NCI-H2227 treated with DMSO at 0.1 percent for 48 hours (cell line): ENCODE data around the gene MICAL2.

Experiments used
- DNase-seq: peaks from one replicate; lab custom pipeline; 2025; lab: John Stamatoyannopoulos, UW

MICAL2 gene

DNA sequence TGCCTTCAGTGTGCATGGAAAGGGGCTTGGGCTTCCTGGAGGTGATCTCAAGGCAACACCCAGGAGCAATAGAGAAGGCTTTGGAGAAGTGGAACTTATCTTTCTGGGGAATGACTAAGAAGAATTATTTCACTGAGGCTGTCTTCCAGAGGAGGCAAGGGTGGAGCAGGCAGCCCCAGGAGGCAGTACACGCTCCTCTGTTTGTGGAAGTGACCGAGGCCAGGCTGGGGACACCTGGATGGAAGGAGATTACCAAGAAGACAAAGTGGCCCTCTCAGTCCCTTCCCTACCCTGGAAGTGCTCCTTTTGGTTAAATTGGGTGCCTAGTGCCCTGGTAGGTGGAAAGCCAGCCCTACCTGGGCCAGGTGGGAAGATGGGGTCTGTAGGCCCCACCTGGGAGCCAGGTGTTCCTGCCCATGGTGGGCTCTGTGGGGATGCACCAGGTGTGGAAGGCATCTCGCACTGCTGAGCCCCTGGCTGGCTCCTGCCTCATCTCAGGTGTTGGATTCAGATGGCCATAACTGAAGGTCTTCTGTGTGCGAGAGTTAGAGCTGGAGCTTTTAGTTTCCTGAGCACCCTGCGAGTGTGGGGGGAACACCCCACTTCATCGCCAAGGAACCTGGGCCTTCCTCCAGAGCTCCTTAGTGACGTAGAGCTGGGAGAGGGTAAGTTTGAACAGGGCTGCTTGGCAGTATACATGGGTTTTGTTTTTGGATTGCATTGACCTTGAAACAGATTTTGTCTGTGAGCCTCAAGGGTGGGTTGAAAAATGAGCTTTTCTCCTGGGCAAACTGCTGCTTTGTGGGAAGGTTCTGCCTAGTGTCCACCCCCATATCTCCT, 46.1 kb downstream of the MICAL2 start:
- DNase-seq = no peak

GRCh38 chr11:12157241-12157661, 46.9 kb downstream of the MICAL2 start:
- no peak for DNase-seq

- DNase-seq = no peak
Observed at GRCh38 chr11:12158909-12159308, 48.5 kb downstream of the MICAL2 start.

DNA sequence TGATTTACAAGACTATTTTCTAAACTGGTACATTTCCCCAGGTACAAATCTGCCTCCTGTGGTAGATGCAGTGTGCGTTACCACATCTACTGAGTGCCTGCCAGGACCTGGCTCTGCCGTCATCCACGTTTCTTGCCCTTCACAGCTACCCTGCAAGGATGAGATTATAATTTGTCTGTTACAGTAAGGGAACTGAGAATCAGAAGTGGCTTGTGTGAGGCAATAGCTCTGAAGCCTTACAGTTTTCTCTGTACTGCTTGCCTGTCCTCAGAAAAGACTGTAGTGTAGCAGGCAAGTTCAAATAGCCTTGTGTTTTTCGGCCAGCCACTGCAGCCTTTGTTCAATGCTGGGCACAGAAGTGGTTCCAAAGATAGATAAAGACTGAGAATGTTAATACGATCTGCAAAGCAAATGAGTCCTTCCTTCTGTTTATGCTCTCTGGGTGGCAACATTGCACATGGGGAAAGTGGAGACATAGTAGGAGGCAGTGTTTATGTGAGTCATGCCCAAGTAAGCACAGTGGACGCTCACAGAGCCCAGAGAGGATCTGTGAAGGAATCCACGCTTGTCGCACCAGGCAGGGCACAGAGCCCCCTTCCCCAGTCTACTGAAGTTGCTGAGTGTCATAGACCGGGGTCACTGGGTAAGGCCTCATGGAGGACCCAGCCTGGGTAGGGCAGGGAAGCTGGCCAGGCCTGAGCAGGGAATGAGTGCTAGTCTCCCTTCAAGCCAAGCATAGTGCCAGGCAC, 49.1 kb downstream of the MICAL2 start:
- no peak for DNase-seq

- no peak for DNase-seq
Observed at GRCh38 chr11:12160231-12160630, 49.8 kb downstream of the MICAL2 start.

DNA sequence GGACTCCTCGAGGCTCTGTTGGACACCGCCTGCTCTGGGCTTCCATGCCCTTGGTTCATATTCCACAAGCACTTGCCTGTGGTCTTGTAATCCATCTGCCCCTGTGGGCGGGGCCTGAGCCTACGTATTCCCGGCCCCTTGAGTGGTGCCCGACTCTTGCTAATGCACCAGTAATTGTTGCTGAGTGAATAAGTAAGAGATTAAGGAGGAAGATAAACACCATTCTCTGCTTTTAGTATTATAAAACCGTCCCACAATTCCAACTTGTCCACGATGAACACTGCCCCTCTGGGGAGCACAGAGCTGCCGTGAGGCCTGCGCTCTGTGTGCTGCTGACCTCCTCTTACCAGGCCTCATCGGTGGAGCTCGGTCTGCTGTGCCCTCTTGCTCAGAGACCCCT, 50.3 kb downstream of the MICAL2 start:
- no peak for DNase-seq

DNA sequence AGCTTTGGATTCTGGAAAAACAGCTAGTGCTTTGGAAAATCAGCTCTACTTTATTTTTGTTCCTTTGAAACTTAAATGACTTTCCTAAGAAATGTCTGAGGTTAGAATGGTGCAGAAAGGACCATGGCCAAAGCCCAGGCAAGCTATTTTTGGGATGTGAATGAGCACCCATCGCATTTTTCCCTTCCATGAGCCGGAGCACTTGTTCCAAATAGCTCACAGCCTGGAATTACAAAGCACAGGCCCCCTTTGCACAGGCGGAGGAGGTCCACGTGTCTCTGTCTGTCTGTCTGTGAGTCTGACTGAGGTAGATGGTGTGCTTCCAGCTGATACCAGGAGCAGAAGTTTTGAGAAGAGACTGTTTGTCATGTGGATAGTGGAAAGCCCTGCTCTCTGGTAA, 50.7 kb downstream of the MICAL2 start:
- DNase-seq = no peak

DNA sequence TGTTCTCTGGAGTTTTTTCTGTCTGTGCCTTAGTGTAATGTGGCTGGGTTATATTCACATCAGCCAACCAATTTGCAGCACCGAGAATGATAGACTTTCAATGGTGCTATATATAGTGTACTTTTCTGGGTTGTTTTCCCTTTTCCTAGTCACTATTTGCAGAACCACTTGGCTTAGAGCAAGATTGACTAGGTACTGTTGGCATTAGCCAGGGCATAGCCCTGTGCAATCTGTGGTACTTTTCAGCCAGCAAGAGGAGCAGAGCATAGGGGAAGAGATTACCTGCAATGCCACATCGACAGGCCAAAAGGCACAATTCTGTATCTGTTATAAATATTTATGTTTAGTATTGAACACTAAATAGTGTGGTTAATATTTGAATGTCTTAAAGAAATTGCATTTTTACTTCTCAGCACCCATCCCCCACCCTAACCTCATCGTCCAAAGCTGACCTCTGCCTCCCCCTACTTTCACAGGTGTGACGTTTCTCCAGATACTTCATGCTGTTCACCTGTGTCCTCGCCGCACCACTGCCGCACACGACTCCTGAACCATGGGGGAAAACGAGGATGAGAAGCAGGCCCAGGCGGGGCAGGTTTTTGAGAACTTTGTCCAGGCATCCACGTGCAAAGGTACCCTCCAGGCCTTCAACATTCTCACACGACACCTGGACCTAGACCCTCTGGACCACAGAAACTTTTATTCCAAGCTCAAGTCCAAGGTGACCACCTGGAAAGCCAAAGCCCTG, 51.4 kb downstream of the MICAL2 start:
- DNase-seq = no peak

GRCh38 chr11:12162652-12163051, 52.3 kb downstream of the MICAL2 start:
- no peak for DNase-seq

GRCh38 chr11:12163181-12163941, 53.0 kb downstream of the MICAL2 start:
- no peak for DNase-seq

DNA sequence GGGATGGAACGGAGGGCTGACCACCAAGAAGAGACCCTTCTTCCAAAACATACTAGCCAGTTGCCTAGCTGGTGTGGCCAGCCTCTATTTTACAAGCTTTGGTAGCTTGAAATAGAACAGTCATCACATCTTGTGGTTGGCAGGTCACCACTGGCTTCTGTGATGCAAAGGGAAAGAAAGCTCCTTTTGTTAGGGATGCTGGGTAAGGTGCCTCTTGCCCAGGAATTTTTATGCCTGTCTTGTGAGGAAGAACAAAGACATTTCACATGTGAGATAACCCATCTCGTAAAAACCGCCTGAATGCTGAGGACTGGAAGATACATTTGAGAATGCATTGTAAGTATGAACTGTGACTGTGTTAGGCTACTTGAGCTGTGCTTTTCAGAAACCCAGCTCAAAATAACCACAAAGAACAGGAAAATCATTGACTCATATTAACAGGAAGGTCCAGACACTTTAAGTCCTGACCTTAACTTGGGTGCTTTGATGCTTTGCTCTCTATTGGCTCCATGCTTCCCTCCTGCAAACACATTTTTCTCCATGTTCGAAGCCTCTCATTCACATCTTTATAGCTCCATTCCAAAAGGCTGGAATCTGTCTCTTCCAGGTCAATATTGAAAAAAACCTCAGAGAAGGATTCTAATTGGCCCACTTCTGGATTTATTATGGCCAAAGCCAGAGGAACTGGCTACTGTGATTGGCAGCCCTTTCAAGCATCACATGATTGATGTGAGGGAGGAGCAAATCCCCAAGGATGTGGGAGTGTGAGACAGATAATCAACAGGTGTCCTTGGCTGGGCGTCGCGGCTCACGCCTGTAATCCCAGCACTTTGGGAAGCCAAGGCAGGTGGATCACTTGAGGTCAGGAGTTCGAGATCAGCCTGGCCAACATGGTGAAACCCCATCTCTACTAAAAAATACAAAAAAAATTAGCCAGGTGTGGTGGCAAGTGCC, 53.9 kb downstream of the MICAL2 start:
- no peak for DNase-seq

- no peak for DNase-seq
Observed at GRCh38 chr11:12165237-12165875, 55.0 kb downstream of the MICAL2 start.

DNA sequence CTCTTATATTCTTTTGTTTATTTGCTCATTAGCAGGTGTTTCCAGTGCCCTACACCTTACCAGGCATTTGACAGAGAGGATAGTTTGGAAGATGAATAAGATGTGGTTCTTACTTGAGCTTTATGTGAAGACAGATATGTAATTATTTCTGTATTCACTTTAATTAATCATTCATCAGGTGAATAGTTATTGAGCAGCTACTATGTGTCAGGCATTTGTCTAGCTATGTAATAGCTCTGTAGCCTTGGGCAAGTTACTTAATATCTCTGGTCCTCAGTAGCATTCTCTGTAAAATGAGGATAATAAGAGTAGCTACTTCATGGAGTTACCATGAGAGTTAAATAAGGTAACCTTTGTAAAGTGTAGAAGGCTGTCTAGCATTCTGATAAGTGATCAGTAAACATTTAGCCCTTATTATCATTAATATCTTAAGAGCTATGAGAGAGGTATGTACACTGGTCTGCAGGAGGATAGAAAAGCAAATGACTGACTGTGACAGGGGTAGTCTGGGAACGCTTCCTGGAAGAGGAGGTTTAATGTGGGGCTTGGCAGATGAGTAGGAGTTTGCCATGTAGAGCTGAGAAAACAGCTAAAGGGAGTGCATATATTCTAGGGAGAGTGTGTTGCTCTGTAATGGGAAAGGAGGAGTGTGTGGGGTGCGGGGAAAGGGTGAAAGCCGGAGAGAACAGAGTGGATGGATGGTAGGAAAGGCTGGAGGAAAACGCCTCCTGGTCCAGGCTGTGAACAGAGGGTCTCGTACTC, 56.1 kb downstream of the MICAL2 start:
- DNase-seq = no peak

- DNase-seq = no peak
Observed at GRCh38 chr11:12167061-12168000, 56.9 kb downstream of the MICAL2 start.

GRCh38 chr11:12168114-12168513, 57.7 kb downstream of the MICAL2 start:
- no peak for DNase-seq

DNA sequence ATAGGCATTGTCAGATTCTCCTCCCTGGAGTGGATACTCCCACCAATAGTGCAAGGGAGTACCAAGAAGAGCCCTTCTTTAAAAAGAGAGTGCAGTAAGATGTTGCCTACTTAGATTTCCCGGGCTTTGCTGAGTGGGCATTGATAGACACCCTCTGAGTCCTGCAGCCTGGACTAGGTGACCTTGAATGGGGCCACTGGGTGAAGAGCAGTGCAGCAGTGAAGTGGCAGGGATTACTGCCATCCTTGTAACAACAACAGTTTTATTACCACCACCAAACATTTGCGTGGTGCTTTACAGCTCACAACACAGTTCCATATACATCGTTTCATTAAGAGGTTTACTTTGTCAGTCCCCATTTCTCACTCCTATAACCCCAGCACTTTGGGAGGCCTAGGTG, 59.4 kb downstream of the MICAL2 start:
- DNase-seq = no peak

DNA sequence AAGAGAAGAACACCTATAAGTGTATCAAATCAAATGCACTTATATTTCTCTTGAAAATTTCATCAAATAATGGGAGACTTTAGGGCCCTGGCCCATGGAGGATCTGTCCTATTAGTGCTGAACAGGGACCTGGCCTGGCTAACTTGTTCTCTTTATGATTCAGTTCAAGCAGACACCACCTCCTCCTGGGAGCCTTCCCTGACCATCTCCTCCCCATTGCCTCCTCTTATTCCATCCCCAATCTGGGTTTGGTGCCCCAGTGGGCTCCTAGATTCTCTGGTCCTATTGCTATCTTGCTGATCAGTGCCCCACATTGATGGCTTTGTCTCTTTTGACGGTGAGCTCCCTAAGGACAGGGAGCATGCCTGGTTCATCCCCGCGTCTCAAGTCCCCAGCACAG, 60.1 kb downstream of the MICAL2 start:
- DNase-seq = no peak

- DNase-seq = no peak
Observed at GRCh38 chr11:12170984-12171383, 60.6 kb downstream of the MICAL2 start.
